GM19452 (cell line): ENCODE data around the gene HMGCL.
"Not testable (repeated sequence)": the region's sequence is repeated elsewhere in the genome, so short reads cannot be mapped to it uniquely, and the experiment has no call there.

Experiments used
- ATAC-seq: cut with Tn5 transposase; IDR thresholded peaks from one replicate; pipeline ENCODE4 v1.9.1; 2021; ENCODE audit not compliant: unreplicated experiment

Gene HMGCL

DNA sequence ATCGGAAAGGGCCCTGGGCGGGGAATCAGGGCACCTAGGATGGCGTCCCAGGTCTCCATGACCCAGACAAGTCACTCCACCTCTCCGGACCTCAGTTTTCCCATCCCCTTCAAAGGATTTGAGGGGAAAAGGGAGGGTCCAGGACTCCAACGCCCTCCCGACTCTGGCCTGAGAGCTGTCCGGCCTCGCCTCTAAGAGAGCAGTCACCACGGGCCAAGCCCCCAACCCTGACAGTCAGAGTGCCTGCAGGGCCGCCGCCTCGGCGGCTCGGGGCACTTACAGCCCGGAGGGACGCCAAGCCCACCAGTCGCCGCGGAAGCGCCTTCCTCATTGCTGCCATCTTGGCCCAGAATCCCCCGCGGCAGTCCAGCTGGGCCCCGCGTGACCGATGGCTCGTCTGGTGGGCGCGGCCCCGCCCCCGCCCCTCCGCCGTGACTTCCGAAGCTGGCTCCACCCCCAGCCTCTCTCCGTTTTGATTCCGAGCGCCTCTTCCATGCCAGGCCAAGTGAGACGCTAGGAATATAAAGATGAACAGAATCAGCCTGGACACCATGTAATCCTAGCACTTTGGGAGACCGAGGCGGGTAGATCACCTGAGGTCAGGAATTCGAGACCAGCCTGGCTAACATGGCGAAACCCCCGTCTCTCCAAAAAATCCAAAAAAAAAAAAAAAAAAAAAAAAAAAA lies at the start of gene HMGCL:
Gene HMGCL (minus strand): TSS at position 354 of the 686 bp plus-strand sequence. CDS start 14 bp downstream, at position 340.
- ATAC-seq: peak; percentile 69

DNA sequence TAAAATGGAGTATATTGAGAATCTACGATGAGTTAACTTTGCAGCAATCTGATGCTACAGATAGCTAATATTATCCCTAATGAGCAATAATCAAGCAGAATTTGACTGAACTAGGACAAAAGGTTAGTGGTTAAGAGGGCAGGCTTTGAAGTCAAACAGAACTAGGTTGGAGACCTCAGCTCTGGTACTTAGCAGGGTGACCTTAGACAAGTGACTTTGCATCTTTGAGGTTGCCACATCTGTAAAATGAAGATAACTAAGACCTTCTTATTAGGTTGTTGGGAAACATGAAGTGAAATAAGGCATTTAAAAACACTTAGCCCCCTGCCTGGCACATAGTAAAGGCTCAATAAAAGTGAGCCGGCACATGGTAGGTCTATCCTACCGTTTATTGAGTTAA lies 47.2 kb upstream of the HMGCL start:
- no peak for ATAC-seq

DNA sequence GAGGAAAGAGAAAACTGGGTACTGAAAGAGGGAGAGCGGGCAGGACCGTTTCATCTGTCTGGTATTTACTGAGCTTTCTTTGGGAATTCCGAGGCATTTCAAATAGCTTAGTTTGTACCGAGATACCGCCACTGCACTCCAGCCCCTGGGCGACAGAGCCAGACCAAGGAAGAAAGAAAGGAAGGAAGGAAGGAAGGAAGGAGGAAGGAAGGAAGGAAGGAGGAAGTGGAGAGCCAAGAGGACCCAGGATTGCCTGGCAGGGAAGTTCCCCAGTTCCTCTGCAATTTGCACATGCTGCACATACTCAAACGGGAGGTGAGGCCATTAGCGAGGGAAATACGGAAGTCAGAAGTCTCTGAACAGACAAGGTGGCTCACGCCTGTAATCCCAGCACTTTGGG lies 43.8 kb upstream of the HMGCL start:
- no peak for ATAC-seq

DNA sequence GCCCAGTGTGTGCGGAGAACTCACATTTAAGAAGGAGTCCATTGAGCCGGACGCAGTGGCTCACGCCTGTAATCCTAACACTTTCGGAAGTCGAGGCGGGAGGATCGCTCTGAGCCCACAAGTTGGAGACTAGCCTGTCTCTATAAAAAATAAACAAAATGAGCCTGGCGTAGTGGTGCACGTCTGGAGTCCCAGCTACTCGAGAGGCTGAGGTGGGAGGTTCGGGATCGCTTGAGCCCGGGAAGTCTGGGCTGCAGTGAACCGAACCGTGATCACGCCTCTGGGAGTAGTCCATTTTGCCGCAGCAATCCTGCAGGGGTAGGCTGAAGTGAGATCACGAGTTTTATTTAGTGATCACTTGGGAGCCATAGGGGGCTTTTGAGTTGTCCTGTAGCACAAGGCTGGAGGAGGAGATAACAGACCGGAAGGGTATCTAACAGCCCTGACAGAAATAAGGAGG lies 43.4 kb upstream of the HMGCL start:
- no peak for ATAC-seq

DNA sequence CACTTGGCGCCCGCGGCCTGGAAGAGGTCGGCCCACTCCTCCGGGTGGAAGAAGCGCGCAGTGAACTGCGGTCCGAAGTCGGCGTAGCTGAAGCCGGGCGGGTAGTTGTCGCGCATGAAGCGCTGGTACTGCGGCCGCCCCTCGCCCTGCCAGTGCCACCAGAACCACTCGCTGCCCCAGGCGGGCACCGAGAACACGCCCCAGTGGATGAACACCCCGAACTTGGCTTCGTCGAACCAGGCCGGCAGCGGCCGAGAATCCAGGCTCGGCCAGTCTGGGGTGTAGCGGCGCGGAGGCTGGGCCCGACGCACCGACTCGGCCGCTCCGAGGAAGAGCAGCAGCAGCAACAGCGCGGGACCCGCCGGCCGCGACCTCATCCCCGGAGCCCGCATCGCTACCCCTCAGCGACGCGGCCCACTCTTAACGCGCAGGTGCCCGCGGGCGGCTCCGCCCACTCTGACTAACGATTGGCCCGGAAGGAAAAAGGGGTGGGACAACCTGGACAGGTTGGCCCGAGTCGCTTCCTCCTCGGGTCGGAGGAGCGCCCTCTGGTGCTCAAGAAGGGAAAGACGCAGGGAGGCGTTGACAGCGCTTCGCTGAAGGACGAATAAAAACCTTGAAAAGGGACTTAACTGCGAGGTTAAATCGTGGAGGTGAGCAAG lies 42.8 kb upstream of the HMGCL start, which contains the start of gene FUCA1:
Gene FUCA1 (minus strand): TSS at position 396 of the 662 bp plus-strand sequence. CDS start 4 bp downstream, at position 392.
- ATAC-seq: peak; percentile 89

DNA sequence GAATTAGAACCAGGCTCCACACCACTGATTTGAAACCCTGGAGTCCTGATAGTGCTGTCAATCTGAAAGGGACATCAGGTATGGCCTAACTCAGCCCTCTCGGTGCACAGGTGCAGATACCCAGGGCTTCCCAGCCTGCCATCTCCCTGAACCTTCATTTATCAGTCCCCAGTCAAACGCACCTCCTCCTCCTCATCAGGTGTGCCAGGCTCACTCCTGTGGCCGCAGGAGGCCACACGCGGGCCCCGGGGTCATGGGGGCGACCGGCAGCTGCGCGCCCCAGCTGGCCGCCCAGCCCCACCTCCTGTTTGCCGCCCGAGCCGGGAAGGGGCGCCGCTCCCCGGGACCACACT lies 42.3 kb upstream of the HMGCL start:
- no peak for ATAC-seq

DNA sequence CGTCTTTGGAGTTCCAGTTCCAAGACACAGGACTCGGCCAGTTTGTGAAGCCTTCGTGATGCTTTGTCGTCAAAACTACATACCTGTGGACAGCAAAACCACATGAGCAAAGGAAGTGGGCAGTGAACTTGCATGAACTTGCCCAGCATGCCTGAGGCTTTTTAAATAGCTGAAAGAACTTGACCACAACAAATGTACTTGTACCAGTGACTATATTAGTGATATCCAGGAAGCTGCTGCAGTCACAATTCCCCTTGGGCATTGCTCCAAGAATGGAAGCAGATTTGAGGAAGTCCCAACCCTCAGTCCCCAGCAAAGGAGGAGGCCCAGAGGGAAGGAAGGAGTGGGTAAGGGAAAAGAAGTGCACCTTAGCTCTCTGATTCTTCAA lies 40.3 kb upstream of the HMGCL start:
- no peak for ATAC-seq

DNA sequence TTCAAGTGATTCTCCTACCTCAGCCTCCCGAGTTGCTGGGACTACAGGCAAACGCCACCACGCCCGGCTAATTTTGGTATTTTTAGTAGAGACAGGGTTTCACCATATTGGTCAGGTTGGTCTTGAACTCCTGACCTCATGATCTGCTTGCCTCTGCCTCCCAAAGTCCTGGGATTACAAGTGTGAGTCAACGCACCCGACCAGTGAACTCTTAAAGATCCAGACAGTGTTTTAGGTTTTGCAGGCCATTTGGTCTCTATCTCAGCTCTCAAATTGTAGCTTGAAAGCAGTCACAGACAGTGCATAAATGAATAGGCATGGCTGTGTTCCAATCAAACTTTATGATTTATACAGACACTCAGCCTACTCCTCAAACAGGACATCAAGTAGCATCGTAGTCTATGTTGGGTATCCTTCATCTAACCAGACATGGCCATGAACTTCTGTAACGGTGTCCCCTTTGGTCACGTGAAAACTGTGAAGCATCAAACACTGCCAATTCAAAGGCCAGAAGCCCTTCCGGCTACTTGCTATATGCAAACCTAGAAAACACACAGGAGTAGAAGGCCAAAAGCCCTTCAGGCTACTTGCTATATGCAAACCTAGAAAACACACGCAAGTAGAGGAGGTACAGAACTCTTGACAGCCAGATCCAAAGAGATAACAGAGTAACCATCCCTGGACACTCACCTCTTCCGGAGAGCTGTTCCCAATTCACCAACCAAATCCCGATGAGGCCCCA lies 39.7 kb upstream of the HMGCL start:
- ATAC-seq: no peak

DNA sequence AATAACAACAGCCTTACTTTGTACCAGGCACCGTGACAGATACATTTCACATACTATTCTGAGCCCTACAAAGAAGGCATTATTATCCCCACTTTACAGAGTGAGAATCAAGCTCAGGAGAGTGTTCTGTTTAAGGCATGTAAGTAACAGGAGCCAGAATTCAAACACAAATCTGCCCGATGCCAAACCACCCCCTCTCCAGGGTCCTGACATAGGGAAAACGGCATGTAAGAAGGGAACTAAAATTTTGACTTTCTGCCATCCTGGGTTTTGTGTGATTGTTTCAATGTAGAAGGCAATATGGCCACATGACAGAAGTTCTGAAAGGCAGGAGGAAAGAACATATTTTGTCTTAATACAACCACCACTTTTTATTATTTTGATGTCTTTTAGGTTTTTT lies 37.4 kb upstream of the HMGCL start:
- no peak for ATAC-seq

DNA sequence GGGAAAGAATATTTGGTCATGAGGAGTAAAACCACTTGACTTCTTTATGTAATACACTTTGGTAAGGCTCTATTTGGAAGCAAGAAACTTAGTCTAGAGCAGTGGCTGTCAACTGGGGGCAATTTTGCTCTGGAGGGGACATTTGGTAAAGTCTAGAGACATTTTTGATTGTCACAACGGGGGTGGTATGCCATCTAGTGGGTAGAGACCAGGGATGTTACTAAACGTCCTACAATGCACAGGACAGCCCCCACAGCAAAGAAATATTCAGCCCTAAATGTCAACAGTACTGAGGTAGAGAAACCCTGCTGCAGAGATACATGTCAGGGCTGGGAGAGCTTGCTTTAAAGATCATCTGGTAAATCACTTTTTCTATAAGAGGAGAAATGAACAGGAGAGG lies 29.3 kb upstream of the HMGCL start:
- ATAC-seq: no peak

DNA sequence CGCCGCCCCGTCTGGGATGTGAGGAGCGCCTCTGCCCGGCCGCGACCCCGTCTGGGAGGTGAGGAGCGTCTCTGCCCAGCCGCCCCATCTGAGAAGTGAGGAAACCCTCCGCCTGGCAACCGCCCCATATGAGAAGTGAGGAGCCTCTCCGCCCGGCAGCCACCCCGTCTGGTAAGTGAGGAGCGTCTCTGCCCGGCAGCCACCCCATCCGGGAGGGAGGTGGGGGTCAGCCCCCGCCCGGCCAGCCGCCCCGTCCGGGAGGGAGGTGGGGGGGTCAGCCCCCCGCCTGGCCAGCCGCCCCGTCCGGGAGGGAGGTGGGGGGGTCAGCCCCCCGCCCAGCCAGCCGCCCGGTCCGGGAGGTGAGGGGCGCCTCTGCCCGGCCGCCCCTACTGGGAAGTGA lies 27.9 kb upstream of the HMGCL start:
- not testable (repeated sequence) for ATAC-seq

DNA sequence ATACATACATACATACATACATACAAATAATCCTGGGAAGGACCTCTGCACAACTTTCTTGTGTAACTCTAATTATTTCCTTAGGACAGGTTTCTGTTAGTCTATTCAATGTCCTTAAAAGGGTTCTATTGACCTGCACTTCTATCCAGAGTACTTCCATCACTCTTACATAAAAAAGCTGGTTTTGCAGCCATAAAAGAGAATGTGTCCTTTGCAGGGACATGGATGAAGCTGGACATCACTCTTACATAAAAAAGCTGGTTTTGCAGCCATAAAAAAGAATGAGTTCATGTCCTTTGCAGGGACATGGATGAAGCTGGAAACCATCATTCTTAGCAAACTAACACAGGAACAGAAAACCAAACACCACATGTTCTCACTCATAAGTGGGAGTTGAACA lies 26.2 kb upstream of the HMGCL start:
- not testable (repeated sequence) for ATAC-seq

DNA sequence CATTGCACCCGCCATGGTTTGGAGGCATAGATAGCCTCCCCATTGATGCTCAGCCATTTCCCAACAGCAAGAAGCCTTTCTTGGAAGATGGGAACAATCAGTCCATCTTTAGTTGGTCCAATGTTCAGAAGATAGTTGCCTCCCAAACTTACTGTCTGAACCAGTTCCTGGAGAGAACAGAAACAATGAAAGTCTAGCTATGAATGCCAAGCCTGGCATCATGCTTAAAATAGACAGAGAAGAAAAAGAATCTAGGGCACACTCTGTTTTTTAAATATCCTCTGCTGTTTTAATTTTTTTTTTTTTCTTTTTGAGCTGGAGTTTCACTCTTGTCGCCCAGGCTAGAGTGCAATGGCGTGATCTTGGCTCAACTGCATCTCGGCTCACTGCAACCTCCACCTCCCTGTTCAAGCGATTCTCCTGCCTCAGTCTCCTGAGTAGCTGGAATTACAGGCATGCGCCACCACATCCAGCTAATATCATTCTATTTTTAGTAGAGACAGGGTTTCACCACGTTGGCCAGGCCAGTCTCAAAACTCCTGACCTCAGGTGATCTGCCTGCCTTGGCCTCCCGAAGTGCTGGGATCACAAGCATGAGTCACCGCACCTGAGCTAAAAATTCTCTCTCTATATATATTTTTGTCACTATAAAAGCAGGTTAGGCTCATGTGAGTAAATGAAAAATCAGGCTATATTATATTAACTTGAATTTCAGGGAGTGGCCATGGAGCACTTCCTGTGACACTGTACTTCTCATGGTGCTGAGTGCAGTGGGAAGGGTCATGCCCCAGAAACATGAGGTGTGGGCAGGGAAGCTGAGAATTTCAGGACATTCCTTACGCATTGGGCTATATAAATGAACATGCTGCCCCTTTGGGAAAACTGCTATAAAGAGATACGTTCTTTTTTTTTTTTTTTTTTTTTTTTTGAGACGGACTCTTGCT lies 23.7 kb upstream of the HMGCL start:
- no peak for ATAC-seq

DNA sequence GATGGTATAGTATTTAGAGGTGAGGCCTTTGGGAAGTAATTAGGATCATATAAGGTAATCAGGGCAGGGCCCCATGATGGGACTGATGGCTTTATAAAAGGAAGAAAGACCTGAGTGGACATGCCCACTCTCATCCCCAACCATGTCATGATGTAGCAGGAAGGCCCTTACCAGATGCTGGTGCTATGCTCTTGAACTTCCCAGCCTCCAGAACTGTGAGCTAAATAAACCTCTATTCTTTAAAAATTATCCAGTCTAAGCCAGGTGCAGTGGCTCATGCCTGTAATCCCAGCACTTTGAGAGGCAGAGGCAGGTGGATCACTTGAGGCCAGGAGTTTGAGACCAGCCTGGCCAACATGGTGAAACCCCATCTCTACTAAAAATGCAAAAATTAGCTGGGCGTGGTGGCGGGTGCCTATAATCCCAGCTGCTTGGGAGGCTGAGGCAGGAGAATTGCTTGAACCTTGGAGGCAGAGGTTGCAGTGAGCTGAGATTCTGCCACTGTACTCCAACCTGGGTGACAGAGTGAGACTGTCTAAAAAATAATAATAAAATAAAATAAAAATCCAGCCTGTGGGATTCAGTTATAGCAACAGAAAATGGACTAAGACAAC lies 22.4 kb upstream of the HMGCL start:
- not testable (repeated sequence) for ATAC-seq

DNA sequence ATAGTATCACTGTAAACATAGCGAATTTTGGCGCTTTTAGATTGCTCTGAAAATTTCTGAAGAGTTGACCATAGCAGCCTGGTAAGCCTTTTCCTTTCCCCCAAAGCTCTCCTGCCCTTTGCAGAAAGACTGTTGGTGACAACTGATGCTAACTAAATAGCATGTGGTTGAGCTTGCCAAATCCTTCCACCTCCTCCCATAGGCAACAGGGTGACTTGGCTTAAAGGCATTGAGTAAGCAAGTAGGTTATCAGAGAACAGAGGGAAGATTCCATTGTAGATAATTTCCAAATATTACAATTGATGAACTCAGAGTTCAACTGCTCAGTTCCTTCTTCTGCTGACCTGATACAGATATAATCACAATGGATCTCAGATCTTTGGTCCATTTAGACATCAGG lies 19.9 kb upstream of the HMGCL start:
- no peak for ATAC-seq

DNA sequence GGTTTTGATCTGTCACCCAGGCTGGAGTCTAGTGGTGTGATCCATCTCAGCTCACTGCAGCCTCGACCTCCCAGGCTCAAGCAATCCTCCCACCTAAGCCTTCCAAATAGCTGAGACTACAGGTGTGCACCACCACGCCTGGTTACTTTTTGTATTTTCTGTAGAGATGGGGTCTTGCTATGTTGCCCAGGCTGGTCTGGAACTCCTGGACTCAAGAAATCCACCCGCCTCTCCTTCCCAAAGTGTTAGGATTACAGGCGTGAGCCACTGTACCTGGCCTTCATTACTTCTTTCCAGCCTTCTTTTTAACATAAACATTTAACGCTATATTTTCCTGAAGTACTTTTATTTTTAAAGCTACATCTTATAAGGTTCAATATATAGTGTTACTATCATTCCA lies 18.4 kb upstream of the HMGCL start:
- no peak for ATAC-seq

DNA sequence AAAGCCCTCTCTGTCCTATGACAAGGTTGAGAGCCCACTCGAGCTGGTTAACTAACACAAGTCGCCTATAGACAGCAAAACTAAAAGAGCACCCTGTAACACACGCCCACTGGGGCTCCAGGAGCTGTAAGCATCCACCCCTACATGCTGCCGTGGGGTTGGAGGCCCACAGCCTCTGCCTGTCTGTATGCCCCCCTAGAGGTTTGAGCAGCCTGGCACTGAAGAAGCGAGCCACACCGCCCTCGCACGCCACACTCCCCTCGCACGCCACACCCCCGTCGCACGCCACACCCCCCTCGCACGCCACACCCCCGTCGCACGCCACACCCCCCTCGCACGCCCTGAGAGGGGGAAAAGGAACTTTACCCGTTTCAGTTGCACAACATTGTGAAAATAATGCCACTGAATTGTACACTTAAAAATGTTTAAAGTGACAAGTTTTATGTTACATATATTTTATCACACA lies 13.2 kb upstream of the HMGCL start:
- no peak for ATAC-seq

DNA sequence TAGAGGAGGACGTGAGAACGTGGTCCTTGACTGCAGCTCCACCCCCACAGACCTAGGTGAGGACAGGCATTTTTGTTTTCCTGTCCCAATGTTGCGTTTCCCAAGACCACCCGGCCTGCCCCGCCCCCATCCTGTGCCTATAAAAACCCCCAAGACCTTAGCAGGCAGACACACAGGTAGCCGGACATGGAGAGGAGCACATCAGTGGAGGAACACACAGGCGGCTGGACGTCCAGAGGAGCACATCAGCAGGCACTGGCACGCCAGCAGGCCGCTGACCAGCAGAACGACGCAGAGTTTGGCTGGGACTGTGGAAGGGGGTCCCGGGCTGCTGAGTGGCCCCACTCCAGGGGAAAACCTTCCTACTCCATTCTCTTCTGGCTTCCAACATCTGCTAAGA lies 12.7 kb upstream of the HMGCL start:
- no peak for ATAC-seq

DNA sequence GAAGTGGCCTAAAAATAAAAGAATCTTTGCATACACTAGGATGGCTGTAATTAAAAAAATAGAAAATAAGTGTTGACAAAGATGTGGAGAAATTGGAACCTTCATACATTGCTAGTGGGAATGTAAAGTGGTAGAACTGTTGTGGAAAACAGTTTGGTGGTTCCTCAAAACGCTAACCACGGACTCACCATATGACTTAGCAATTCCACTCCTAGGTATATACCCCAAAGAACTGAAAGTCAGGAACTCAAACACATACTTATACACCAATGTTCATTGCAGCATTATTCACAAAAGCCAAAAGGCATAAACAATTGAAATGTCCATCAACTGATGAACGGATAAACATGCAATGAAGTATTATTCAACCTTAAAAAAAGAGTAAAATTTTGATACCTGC lies 10.8 kb upstream of the HMGCL start:
- no peak for ATAC-seq

DNA sequence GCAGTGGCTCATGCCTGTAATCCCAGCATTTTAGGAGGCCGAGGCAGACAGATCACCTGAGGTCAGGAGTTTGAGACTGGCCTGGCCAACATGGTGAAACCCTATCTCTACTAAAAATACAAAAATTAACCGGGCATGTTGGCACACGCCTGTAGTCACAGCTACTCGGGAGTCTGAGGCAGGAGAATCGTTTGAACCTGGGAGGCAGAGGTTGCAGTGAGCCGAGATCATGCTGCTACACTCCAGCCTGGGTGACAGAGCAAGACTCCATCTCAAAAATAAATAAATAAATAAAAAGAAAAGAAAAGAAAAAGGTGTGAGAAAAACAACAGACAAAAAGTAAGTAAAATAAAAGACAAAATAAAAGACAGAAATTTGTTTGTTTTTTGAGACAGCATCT lies 8.9 kb upstream of the HMGCL start:
- not testable (repeated sequence) for ATAC-seq
